HL-60 (cell line): ENCODE results near the gene PCNX4.
A peak's percentile ranks its signal among the peaks of the same experiment; 100 is the strongest.

ENCODE experiments used
- CTCF ChIP-seq: IDR thresholded peaks from one replicate; pipeline ENCODE4 v1.5.1; 2011; ENCODE audit warnings: low read length, control low read depth, inconsistent platforms; ENCODE audit not compliant: insufficient read depth
- GABPA ChIP-seq: IDR thresholded peaks from 2 replicates; pipeline ENCODE4 v1.6.1; 2012; ENCODE audit warnings: low read depth
- POLR2AphosphoS5 ChIP-seq: IDR thresholded peaks from 2 replicates; pipeline ENCODE4 v1.6.1; 2012; ENCODE audit warnings: low read depth
- SPI1 ChIP-seq: IDR thresholded peaks from 2 replicates; pipeline ENCODE4 v1.6.1; 2012; ENCODE audit warnings: low read depth, mild to moderate bottlenecking, borderline replicate concordance

GRCh38 chr14:60151715-60152114, 60.0 kb downstream of the PCNX4 start:
- TF ChIP-seq CTCF (no peak), POLR2AphosphoS5 (peak; percentile 98), SPI1 (peak; percentile 73; the same call in 1 of the 2 replicates), GABPA (peak; percentile 54)
